K562 (cell line): Measurements from ENCODE around the gene LTBP2. TPM values are rescaled to one million over a fixed set of nuclear protein-coding genes. Genes with fewer than 3 reads are reported as not detected.
A peak's percentile ranks its signal among the peaks of the same experiment; 100 is the strongest.

ENCODE experiments used
- ATAC-seq: fragments of 200-7000 bp; cut with Tn5 transposase; 3 replicates; pipeline ENCODE4 v1.9.1; 2020; ENCODE audit warnings: moderate library complexity
- BruUV-seq: library from RNA; stranded (reverse); fragments of 400-500 nt; replicated peaks from 2 replicates; lab custom pipeline; 2021; lab: Mats Ljungman, UMichigan
- CTCF ChIA-PET: fragments of 300-600 bp; formaldehyde crosslinking; extraction: SDS; loops from one replicate; lab custom pipeline; 2021; ENCODE audit warnings: low intra/inter-chr PET ratio; lab: Yijun Ruan, JAX
- POLR2A ChIA-PET: fragments of 300-600, 350-650 bp; sonication (Branson Sonifier 250); formaldehyde crosslinking; extraction: SDS; loops from one replicate; lab custom pipeline; 2021; ENCODE audit warnings: antibody characterized with exemption, inconsistent platforms; lab: Yijun Ruan, JAX
- DNase-seq, 4 experiments: peaks; one replicate each; pipeline versions ENCODE4 v3.0.0 to v3.0.0-alpha.2; 2011 to 2018; ENCODE audit warnings: low spot score in 3 of 4, mixed read lengths in 3 of 4; ENCODE audit errors: extremely low read depth in 1 of 4
- FAIRE-seq: peaks from 2 replicates; lab custom pipeline; 2011; peaks lifted over from hg19 to GRCh38; lab: Jason Lieb, UNC
- H2AFZ ChIP-seq: 2 replicates; pipeline ENCODE4 v1.6.0; 2011; ENCODE audit warnings: low read depth, low read length, control low read depth, inconsistent platforms
- H3K27ac ChIP-seq: fragments of 200-600 bp; 3 replicates; pipeline ENCODE4 v1.8.0; 2011; ENCODE audit warnings: low read depth, mild to moderate bottlenecking, control low read depth, inconsistent platforms, low read length, moderate library complexity, mixed read lengths; ENCODE audit errors: extremely low read depth
- H3K27me3 ChIP-seq, 2 experiments: fragments of 300-600 bp in 1 of 2; 2 replicates in 1 of 2; 3 replicates in 1 of 2; pipeline versions ENCODE4 v1.6.0 to v1.8.0; 2011; ENCODE audit warnings: inconsistent platforms in 2 of 2, low read length in 2 of 2, mild to moderate bottlenecking in 1 of 2, mixed read lengths in 1 of 2, moderate library complexity in 1 of 2; ENCODE audit not compliant: control insufficient read depth in 2 of 2, insufficient read depth in 2 of 2
- H3K36me3 ChIP-seq: fragments of 300-600 bp; 3 replicates; pipeline ENCODE4 v1.8.0; 2011; ENCODE audit warnings: mild to moderate bottlenecking, low read length, inconsistent platforms; ENCODE audit not compliant: control insufficient read depth, insufficient read depth
- H3K4me1 ChIP-seq, 2 experiments: fragments of 200-600 bp in 1 of 2; replicated peaks in 1 of 2; 2 replicates in 1 of 2; 3 replicates in 1 of 2; pipeline versions ENCODE4 v1.5.1 to v1.8.0; 2011; ENCODE audit warnings: inconsistent platforms in 2 of 2, low read length in 2 of 2, mild to moderate bottlenecking in 1 of 2, mixed read lengths in 1 of 2, moderate library complexity in 1 of 2; ENCODE audit not compliant: control insufficient read depth in 2 of 2, insufficient read depth in 2 of 2
- H3K4me2 ChIP-seq: 2 replicates; pipeline ENCODE4 v1.6.1; 2011; ENCODE audit warnings: low read length, control low read depth, inconsistent platforms, mixed read lengths; ENCODE audit not compliant: insufficient read depth
- H3K4me3 ChIP-seq: fragments of 200-600 bp; sonication (generic), shearing (Covaris generic); 2 replicates; pipeline ENCODE4 v1.5.1; 2016; ENCODE audit warnings: control low read depth, inconsistent platforms
- H3K79me2 ChIP-seq: fragments of 200-600 bp; 3 replicates; pipeline ENCODE4 v1.8.0; 2011; ENCODE audit warnings: low read length, inconsistent platforms; ENCODE audit not compliant: control insufficient read depth, insufficient read depth
- H3K9ac ChIP-seq, 2 experiments: 2 replicates each; pipeline versions ENCODE4 v1.6.0 to v1.6.1; 2011; ENCODE audit warnings: low read depth in 2 of 2, low read length in 2 of 2, control low read depth in 1 of 2, inconsistent platforms in 1 of 2, mild to moderate bottlenecking in 1 of 2, mixed read lengths in 1 of 2; ENCODE audit not compliant: insufficient read depth in 1 of 2
- H3K9me1 ChIP-seq: one replicate; pipeline ENCODE4 v1.6.0; 2011; ENCODE audit warnings: inconsistent platforms, mild to moderate bottlenecking, low read length, moderate library complexity; ENCODE audit not compliant: control insufficient read depth, insufficient read depth
- H3K9me3 ChIP-seq: replicated peaks from 2 replicates; pipeline ENCODE4 v1.5.1; 2011; ENCODE audit warnings: low read depth, low read length, inconsistent platforms; ENCODE audit not compliant: control insufficient read depth, insufficient read depth
- H4K20me1 ChIP-seq: replicated peaks from 2 replicates; pipeline ENCODE4 v1.6.1; 2011; ENCODE audit warnings: low read length, inconsistent platforms, mixed read lengths; ENCODE audit not compliant: control insufficient read depth, insufficient read depth
- GATAD2B ChIP-seq: fragments of 450-650 bp; IDR thresholded peaks from 2 replicates; pipeline ENCODE4 v1.6.1; 2017; ENCODE audit warnings: mild to moderate bottlenecking, borderline replicate concordance
- PKNOX1 ChIP-seq: fragments of 450-650 bp; IDR thresholded peaks from 2 replicates; pipeline ENCODE4 v1.6.1; 2016
- RBFOX2 ChIP-seq: fragments of 200-400 bp; formaldehyde crosslinking; IDR thresholded peaks from 2 replicates; pipeline ENCODE4 v1.6.1; 2017; ENCODE audit warnings: low read depth, mild to moderate bottlenecking, low read length, moderate library complexity
- SAP30 ChIP-seq: fragments of 200-600 bp; sonication (generic); IDR thresholded peaks from 2 replicates; pipeline ENCODE4 v1.6.1; 2012; ENCODE audit warnings: borderline replicate concordance, low read depth, mild to moderate bottlenecking, moderate library complexity, low read length, control low read depth, inconsistent platforms; ENCODE audit not compliant: insufficient read depth, poor library complexity, severe bottlenecking
- TRIM28 ChIP-seq: fragments of 450-650 bp; IDR thresholded peaks from 2 replicates; pipeline ENCODE4 v1.6.1; 2017
- WGBS: fragments of 100-300 bp; shearing (Covaris generic); methylation state at CpG from one replicate; pipeline ENCODE4 v1.1.6; 2016; ENCODE audit warnings: low coverage, mixed read lengths; ENCODE audit not compliant: insufficient coverage; ENCODE audit errors: missing lambda C conversion rate; 5-methylcytosine and 5-hydroxymethylcytosine counted together
- in situ Hi-C: fragments of 300-500 bp; cut with MboI; formaldehyde crosslinking; loops from 4 replicates; pipeline ENCODE4 v1.15.0; 2018; ENCODE audit warnings: inconsistent platforms, mixed read lengths
- intact Hi-C: fragments of 100-400 bp; cut with micrococcal nuclease; formaldehyde crosslinking; loops from 2 replicates; pipeline ENCODE4 v1.14.2; 2022
- polyA plus RNA-seq, 8 experiments: library from polyadenylated mRNA; depleted of rRNA in 4 of 8; stranded (reverse) in 5 of 8; unstranded in 3 of 8; fragments of >200 nt; fragmentation: Nextera tagmentation in 2 of 8; fragmentation: Illumina TruSeq in 1 of 8; extraction: Ambion mirVana in 2 of 8; extraction: Trizol in 1 of 8; gene quantifications; 2 replicates each; pipeline versions ENCODE4 v1.2.1 to v1.2.3, GENCODE V29; 2011 to 2014; ENCODE audit warnings: inconsistent platforms in 1 of 8, missing spikeins in 1 of 8
- total RNA-seq, 7 experiments: library from RNA; depleted of rRNA in 6 of 7; stranded (reverse); fragments of >200 nt in 6 of 7; fragmentation: Illumina TruSeq in 2 of 7; extraction: Trizol in 2 of 7; gene quantifications; 2 replicates each; pipeline versions ENCODE4 v1.2.1 to v1.2.3, GENCODE V29; 2011 to 2021; ENCODE audit warnings: low replicate concordance in 1 of 7

LTBP2 gene
- total and polyA plus RNA-seq, 9 of the 15 experiments (the other 6 are each of a cell fraction or from before 2014, with no cell fraction given) = under 0.01 to 0.18 (median 0.03) TPM; not detected in 3

GRCh38 chr14:74527736-74528280 lies 84.2 kb downstream of the LTBP2 start (continued):
- TF ChIP-seq TRIM28 = no peak
- TF ChIP-seq SAP30 = no peak
- TF ChIP-seq GATAD2B = no peak
- TF ChIP-seq, all 486 proteins: peak for 0

- TF ChIP-seq PKNOX1 (peak; percentile 50), RBFOX2 (no peak)
- no peaks in the 10 kb centered on the region for H3K79me2 ChIP-seq
- POLR2A ChIA-PET = interaction anchor here (1.5 kb wide), 1 partner anchor 30 kb away, joined by 3 read pairs; no protein-coding TSS in a partner anchor
- peaks cover 0 to 14% of the 10 kb centered on the region in 2 experiments; a peak in 3 of 5 replicates for H3K4me1 ChIP-seq
- no peak for DNase-seq
- BruUV-seq = no TSS peak
- intact Hi-C loops = no loop called here
- WGBS = 0% methylated on average over 3 of the region's 10 CpGs
- H4K20me1 ChIP-seq = no peaks in the 10 kb centered on the region
- H3K9ac ChIP-seq = no peak overlapping the region
- no peak for ATAC-seq
- H2AFZ ChIP-seq = no peak overlapping the region
- peaks cover 0 to 24% of the 10 kb centered on the region in 2 experiments; a peak in 2 of 5 replicates for H3K27me3 ChIP-seq
- H3K9me1 ChIP-seq = no peaks in the 10 kb centered on the region
- no peaks in the 10 kb centered on the region for H3K9me3 ChIP-seq
- H3K27ac ChIP-seq = no peak overlapping the region
- no peak overlapping the region for H3K4me2 ChIP-seq
- FAIRE-seq = no peak
- in situ Hi-C loops = no loop called here
- CTCF ChIA-PET = no interaction called here
- H3K36me3 ChIP-seq = no peaks in the 10 kb centered on the region
- no peak overlapping the region for H3K4me3 ChIP-seq
Measured at GRCh38 chr14:74526854-74527585, 85.0 kb downstream of the LTBP2 start.
